GM13976 (cell line): ENCODE measurements around the gene GATA3.

Experiments
- DNase-seq: peaks from one replicate; pipeline ENCODE4 v3.0.0; 2012; ENCODE audit warnings: low spot score
- CTCF ChIP-seq: IDR thresholded peaks from 2 replicates; pipeline ENCODE4 v1.5.1; 2012; ENCODE audit warnings: borderline replicate concordance, mild to moderate bottlenecking; ENCODE audit not compliant: insufficient read depth; ENCODE audit errors: extremely low read depth, missing control alignments, control extremely low read depth
- in situ Hi-C: fragments of 300-500 bp; cut with MboI; formaldehyde crosslinking; loops from one replicate; pipeline ENCODE4 v1.12.0; 2022; ENCODE audit warnings: low sequenced_read_pairs, mixed read lengths, inconsistent platforms; ENCODE audit not compliant: unreplicated experiment

Gene GATA3

DNA sequence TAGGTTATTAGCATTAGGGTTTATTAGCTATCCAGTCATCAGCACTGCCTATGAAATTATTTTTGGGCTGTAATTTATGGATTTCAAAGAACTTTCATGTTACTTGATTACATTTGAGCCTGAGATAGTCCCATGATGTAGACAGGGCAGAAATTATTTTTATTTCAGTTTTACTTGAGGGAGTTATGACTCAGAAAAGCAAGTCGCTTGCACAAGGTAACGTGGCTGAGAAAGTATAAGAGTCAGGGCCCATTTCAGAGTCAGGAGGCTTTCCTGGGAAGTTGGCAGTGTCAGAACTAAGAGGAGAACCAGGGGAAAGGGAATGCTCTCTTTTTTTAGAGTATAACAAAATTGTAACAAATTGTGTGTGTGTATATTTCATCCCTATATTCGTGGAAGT, 16.5 kb downstream of the GATA3 start:
- no peak for DNase-seq
- in situ Hi-C loops: no loop called here
- no peak for TF ChIP-seq CTCF

- no peak for TF ChIP-seq CTCF
- DNase-seq: no peak
- in situ Hi-C loops: no loop called here
These were observed 17.2 kb downstream of the GATA3 start for GRCh38 chr10:8071666-8072065.

DNA sequence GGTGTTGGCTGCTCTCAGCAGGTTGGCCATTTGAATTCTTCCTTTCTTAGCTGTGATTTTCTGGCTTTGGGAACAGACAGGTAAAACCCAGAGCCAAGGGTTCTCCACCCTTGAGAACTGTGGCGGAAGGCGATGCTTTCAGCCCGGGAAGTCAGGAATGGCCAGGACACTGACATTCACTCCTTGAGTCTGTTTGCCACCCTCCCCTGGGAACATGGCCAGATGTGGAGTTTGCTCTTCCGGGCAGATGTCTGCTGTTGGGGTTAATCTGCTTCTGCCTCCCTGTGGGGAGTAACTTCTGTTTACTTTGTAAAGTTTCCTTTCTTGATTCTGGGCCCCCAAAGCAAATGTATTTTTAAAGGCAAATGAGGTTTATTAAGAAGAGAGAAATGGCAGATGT, 17.7 kb downstream of the GATA3 start:
- in situ Hi-C loops: no loop called here
- DNase-seq: no peak
- no peak for TF ChIP-seq CTCF

GRCh38 chr10:8073691-8074416, 19.4 kb downstream of the GATA3 start:
- in situ Hi-C loops: no loop called here
- no peak for DNase-seq
- TF ChIP-seq CTCF: no peak

GRCh38 chr10:8074881-8075280, 20.4 kb downstream of the GATA3 start:
- in situ Hi-C loops: no loop called here
- DNase-seq: no peak
- no peak for TF ChIP-seq CTCF

DNA sequence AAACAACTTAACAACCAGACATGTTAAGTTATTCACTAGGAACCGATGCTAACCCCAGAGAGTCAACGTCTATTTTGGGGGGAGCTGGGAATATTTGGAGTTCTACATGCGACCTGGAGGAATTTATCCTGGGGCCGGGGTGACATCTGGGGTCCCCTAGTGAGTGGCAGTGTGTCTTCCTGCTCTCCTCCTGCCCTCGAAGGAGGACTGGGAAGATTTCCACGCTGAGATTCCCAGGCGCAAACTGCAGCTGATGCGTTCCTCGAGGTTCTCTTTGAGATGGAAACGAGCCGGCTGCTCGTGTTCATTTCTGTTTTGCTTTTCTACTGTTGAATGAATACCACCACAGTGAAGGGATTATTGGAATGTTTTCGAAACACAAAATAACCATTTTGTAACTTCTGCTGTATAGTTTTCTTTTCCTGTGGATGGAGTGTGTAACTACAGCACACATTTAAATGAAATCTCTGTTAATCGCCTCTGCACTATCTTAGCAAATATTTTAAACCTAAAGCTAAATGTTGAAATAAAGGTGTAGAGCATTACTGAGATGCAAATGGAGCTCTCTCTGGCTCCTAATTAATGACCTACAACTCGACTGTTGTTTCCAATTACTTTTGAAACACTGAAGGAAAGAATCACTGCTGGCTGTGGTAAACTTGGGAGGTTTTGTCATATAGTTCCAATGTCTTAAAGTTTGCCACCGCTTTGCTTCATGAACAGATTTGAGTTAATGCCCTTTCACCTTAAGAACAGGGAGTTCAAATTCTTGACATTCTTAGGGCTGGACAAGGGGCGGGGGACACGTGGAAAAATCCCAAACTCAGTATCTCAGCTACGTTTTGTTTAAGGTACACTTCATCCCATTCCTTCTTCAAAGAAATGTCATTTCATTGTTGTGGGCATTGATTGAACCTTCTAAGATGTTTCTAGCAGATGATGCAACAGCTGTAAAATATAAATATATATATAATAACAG, 21.1 kb downstream of the GATA3 start:
- in situ Hi-C loops: no loop called here
- DNase-seq: no peak

More for the DNA sequence above, 21.1 kb downstream of the GATA3 start:
- no peak for TF ChIP-seq CTCF
